Measurements from ENCODE around the gene IFNK.

The IFNK gene

GRCh38 chr9:27510780-27511179 lies 13.3 kb upstream of the IFNK start:
- in situ Hi-C loops (cut with HindIII; ENCODE audit: low sequenced_read_pairs) = loop anchor here (10.0 kb wide), 1 partner anchor 176 kb away; no protein-coding TSS in a partner anchor

- in situ Hi-C loops (cut with HindIII; ENCODE audit: low sequenced_read_pairs) = loop anchor here (10.0 kb wide), 1 partner anchor 177 kb away; no protein-coding TSS in a partner anchor
Measured at GRCh38 chr9:27511771-27512170, 12.3 kb upstream of the IFNK start.

DNA sequence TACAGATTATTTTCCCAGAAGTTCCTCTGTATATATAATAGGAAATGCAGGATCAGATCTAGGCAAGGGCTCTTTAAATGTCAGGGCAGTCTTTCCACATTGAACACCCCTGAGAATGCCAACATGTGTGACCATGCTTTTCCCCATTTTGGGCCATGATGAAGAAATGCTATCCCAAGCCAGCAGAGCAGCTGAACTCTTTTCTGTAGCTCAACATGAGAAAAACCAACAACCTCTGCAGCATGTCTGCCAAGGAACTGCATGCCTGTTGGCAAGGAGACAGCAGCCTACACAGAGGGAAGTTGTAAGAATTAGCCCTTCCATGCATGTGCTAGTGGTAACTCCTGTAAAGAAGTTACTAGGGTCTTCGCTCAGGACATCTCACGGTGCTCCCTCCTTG lies 9.5 kb upstream of the IFNK start:
- in situ Hi-C loops (cut with HindIII; ENCODE audit: low sequenced_read_pairs) = loop anchor here (10.0 kb wide), 1 partner anchor 180 kb away; no protein-coding TSS in a partner anchor

DNA sequence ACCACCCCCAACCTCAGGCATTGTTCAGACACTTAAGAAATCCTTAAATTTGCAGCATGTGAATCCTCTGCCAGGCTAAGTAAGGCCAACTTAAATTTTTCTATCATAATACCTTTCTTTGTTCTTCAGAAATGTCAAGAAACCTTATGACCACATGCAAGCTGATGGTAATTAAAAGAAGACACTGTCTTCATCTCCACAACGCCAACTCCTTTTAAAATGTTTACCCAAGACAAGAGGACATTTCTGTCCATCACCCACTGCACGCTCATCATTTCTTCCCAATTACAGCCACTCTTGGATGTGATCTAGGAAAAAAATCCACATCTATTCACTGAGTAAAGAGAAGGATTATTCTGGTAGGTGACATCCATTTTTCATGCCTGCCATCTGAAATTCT lies 6.1 kb upstream of the IFNK start:
- in situ Hi-C loops (cut with HindIII; ENCODE audit: low sequenced_read_pairs) = loop anchor here (10.0 kb wide), 1 partner anchor 183 kb away; no protein-coding TSS in a partner anchor

DNA sequence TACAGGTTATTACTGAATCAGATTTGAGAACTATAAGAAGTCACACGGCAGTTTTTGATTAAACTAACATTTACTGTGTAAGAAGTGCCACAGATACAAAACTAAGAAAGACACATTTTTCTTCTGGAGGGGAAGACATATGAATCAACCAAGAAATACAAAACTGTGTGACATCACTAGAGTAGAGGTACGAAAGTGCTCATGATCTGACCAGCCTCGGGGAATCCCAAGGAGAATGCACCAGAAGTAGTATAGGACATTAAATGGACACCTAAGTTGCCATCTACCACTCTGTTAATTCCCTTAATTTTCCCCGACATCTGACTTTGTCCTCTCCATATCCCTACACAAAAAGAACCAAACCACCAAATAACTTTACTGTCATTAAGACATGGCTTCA lies 5.3 kb upstream of the IFNK start:
- in situ Hi-C loops (cut with HindIII; ENCODE audit: low sequenced_read_pairs) = loop anchor here (10.0 kb wide), 1 partner anchor 184 kb away; no protein-coding TSS in a partner anchor

DNA sequence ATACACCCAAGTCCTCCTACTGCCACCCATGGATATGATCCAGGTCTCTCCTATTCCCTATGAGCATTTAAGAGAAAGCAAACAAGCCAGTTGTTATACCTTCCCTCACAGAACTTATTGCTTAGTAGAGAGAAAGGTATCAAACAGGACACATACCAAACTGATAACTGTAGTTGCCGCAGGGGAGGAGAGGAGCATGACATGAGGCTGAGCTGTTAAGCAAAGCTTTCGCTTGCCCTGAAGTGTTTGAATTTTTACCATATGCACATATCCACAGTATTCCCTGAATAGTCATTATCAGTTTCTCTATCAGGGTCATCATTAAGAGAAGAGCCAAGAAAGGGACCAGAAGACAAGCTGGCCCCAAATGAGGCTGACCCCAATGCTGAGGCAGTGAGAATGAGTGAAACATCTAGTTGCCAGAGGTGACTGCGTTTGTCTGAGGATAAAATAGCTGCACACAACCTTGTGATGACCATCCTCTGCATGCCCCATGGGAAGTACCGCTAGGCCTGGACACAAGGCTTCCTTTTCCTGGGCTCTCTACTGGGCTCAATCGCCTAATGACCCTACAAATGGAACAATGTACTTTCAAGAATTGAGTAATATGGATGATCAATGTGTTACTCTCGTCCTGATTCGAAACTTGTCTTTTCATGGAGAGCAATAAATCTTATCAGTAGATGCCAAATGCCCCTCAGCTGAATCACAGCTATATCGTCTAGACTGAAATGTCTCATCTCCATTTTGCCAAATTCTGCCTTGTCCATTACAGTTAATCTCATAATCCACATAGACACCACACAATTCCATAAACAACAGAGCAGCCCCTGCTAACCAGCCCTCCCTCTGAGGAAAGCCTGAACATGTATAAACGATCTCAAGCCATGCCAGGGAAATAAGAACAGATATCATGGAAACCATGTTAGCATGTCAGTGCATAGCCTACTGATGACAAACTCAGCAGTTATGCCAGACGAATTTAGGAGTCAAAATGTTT lies 4.3 kb upstream of the IFNK start:
- in situ Hi-C loops (cut with HindIII; ENCODE audit: low sequenced_read_pairs) = loop anchor here (10.0 kb wide), 1 partner anchor 185 kb away; no protein-coding TSS in a partner anchor

- in situ Hi-C loops (cut with HindIII; ENCODE audit: low sequenced_read_pairs) = no loop called here
Measured at GRCh38 chr9:27520986-27521385, 3.1 kb upstream of the IFNK start.

GRCh38 chr9:27523141-27523540 lies 949 bp upstream of the IFNK start:
- in situ Hi-C loops (cut with HindIII; ENCODE audit: low sequenced_read_pairs) = no loop called here

DNA sequence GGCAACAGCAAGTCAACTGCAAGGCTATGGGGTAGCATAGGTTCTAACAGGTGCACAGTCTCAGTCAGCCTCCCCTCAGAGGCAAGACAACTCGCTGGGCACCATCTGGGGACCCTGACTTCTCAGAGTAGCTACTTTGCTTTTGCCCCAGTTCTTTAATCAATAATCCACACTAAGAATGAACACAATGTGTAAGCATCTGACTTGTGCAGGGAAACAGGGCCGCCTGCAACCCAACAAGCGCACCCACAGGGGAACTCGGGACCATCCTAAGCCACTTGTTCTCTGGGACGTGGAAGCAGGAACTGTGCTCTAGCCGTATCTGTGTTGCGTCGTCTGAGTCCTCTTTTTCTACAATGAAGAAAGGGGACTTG lies 3.6 kb downstream of the IFNK start:
- in situ Hi-C loops (cut with HindIII; ENCODE audit: low sequenced_read_pairs) = no loop called here

DNA sequence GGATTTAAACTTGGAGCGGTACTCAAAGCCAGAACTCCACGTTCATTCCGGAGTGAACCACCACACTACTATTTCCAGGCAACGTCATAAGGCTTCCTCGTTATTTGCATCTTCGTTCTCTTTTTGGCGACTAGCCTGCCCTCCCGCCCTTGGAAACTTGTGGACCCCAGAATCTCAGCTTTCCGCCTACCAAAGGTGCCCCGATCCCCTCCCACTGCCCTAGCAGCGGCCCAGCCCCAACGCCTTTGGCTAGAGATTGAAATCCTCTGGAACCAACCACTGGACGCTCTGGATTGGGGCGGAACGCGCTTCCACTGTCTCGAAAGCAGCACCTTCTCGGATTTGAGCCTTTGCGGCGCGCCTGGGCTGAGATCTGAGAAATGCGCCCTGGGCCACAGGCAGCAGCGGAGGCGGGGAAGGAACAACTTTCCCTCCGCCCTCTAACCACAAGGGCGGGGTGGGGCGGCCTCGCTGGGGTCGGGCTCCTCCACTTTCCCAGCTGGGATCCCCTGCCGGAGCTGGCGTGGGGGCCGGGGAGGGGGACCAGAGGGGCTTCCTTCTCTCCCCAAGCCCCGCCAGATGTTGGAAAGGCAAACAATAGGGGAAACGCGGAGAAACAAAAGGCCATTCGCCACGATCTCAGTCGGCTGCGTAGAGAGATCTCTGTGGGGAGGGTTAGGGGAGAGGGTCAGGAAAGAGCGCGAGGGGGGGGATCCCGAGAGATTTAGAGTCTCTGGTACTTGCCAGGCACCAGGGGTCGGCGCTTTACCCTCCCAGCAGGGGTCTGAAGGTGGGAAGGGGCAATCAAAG lies 4.2 kb downstream of the IFNK start:
- in situ Hi-C loops (cut with HindIII; ENCODE audit: low sequenced_read_pairs) = no loop called here

GRCh38 chr9:27528886-27529315 lies 4.8 kb downstream of the IFNK start:
- in situ Hi-C loops (cut with HindIII; ENCODE audit: low sequenced_read_pairs) = no loop called here

DNA sequence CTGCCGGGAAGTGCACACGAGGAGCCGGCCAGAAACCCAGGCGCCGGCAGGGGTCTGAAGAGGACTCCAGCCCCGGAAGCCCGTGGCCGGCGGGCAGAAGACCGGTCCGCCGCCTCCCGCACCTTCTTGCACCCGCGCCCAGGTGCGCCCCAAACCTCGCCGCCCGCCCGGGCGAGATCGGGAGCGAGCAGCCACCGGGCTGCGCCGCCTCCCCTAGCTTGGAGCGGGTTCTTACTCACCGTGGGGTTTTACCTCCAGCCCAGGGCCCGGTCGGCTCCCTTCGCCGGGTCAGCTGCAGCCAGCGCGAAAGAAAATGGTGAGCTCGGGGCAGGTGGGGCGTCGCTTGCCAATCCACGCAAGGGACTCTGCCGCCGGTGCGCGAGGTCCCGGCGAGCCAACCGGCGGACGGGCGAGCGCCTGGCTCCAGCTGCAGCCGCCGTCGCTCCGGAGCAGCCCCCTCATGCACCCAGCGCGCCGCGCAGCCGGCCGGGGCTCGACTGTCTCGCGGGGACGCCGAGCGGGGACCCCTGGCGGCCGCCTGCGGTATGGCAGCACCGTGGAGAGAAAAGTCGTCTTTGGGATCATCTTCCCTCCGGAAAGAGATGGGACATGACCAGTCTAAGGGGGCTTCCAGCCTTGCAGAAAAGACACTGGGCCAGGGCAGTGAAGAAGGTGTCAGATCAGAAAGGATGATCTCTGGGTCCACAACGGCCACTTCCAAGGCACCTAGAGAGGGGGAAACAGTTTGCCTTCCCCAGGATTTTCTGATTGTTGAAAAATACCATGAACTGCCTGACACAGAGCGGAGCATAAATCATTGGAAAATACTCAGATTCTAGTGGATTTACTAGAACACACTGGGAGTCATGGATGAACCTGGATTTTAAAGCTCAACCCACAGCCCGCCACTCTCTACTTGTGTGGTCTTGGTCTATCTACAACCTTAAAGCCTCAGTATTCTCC lies 5.5 kb downstream of the IFNK start, which contains the start of gene MOB3B:
Gene MOB3B (minus strand): TSS at position 499 of the 963 bp plus-strand sequence. CDS start 74,264 bp downstream, outside the sequence.
- in situ Hi-C loops (cut with HindIII; ENCODE audit: low sequenced_read_pairs) = no loop called here

DNA sequence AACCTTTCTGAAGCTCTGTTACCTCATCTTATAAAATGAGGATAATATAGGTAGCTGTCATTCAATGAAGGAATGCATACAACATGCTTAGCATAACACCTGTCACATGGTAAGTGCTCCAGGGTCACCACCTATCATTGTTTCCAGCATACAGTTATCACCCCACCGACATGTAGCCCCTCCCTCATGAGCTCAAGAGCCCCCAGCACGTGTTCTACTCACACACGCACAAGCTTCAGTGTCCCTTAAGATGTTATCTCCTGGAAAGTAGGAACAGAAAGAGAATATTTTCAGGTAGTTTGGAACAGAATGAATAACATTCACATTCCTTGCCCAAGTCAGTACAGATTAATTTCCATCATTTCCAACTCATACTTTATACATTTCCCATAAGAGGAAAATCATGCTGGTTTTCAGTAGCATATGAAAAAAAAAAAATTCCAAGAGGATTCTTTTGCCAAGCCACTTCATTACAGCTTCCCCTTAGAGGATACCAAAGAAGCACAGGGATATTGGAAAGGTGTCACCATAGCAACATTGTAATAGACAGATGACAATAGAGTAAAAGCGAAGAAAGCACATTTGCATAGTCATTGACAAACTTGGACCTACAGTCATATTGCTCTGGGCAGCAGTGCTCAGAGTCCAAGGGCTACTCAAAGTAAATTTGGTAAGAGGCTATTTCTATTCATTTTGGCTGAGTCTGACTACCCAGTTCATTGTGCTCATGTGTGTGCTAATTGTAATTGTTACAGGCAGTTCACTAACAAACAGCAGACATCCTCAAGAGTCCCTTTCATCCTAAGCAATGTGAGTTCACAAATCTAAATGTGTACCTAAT lies 7.0 kb downstream of the IFNK start:
- in situ Hi-C loops (cut with HindIII; ENCODE audit: low sequenced_read_pairs) = no loop called here

DNA sequence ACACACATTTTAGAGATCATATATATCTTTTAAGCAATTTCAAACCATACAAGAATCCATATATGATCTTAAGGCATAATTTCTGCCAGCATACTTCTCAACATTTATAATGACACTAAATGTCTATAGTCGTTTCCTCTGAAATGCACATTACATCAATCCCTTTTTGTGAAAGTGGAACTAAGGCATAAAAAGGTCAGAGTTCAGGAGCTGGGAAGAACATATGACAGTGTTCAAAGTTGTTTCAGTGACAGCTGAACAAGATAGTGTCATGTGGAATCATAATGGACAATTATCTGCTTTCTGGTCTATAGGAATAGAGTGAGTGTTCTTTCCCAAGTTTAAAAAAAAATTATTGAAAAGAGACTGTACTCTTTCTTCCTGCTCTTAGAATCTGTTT lies 8.0 kb downstream of the IFNK start:
- in situ Hi-C loops (cut with HindIII; ENCODE audit: low sequenced_read_pairs) = no loop called here

GRCh38 chr9:27533311-27533710 lies 9.2 kb downstream of the IFNK start:
- in situ Hi-C loops (cut with HindIII; ENCODE audit: low sequenced_read_pairs) = no loop called here

DNA sequence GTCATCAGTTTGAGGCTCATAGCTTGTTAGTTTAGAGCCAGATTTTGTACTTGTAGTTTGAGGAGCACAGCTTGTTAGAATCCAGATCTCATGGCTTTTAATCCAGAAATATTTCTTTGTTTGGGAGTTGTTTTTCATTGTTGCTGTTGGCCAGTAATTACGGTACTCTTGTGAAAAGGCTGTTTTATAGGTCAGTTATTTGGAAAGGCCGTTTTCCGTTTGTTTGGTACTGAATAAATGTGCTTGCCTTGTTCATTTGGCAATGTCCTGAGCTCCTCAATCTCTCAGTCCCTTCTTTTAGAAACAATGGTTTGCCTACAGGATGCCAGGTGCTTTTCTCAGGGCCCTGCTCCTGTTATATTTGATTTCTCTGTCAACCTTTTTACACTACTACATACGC lies 10.0 kb downstream of the IFNK start:
- in situ Hi-C loops (cut with HindIII; ENCODE audit: low sequenced_read_pairs) = no loop called here

- in situ Hi-C loops (cut with HindIII; ENCODE audit: low sequenced_read_pairs) = no loop called here
Measured at GRCh38 chr9:27534658-27535209, 10.6 kb downstream of the IFNK start.

GRCh38 chr9:27535701-27536118 lies 11.6 kb downstream of the IFNK start:
- in situ Hi-C loops (cut with HindIII; ENCODE audit: low sequenced_read_pairs) = no loop called here

GRCh38 chr9:27536168-27536567 lies 12.1 kb downstream of the IFNK start:
- in situ Hi-C loops (cut with HindIII; ENCODE audit: low sequenced_read_pairs) = no loop called here

Data from DLD1 (cell line).